Adrenal gland (tissue), 12 donors: ENCODE data around the gene SLC25A45. TPM values are rescaled to one million over a fixed set of nuclear protein-coding genes. Genes with fewer than 3 reads are reported as not detected.

ENCODE experiments used
- DNase-seq, 7 donors: peaks; one replicate each; pipeline ENCODE4 v3.0.0-alpha.2; 2019 to 2020
- H3K27ac ChIP-seq, 5 donors: fragments of 200-600 bp; sonication (generic) in 4 of 5; 1 replicate in 3 of 5; 2 replicates in 2 of 5; pipeline versions ENCODE4 v1.5.1 to v1.8.0; 2016 to 2020; ENCODE audit warnings: mild to moderate bottlenecking in 1 of 5
- H3K27me3 ChIP-seq: fragments of 200-600 bp; 2 replicates; pipeline ENCODE4 v1.8.0; 2021
- H3K36me3 ChIP-seq, 2 donors: fragments of 200-600 bp; replicated peaks in 1 of 2; 1 replicate in 1 of 2; 2 replicates in 1 of 2; pipeline versions ENCODE4 v1.5.1 to v1.8.0; 2018 to 2022
- H3K4me1 ChIP-seq, 2 donors: fragments of 200-600 bp; replicated peaks in 1 of 2; 1 replicate in 1 of 2; 2 replicates in 1 of 2; pipeline versions ENCODE4 v1.5.1 to v1.8.0; 2018 to 2021
- H3K4me3 ChIP-seq, 4 donors: fragments of 200-600 bp; sonication (generic) in 3 of 4; one replicate each; pipeline ENCODE4 v1.5.1; 2016 to 2018
- H3K9me3 ChIP-seq, 3 donors: fragments of 200-600 bp; sonication (generic) in 1 of 3; replicated peaks in 1 of 3; 1 replicate in 2 of 3; 2 replicates in 1 of 3; pipeline versions ENCODE4 v1.5.1 to v1.8.0; 2016 to 2021
- POLR2A ChIP-seq, 2 donors: fragments of 450-650 bp; IDR thresholded peaks; one replicate each; pipeline ENCODE4 v1.6.1; 2017; ENCODE audit warnings: antibody characterized with exemption in 2 of 2, mild to moderate bottlenecking in 2 of 2, moderate library complexity in 1 of 2
- WGBS, 4 donors: extraction: QIAGEN DNeasy Blood & Tissue Kit in 2 of 4; methylation state at CpG; one replicate each; pipeline versions ENCODE4 v1.1.5 to v1.1.7; 2013 to 2017; 5-methylcytosine and 5-hydroxymethylcytosine counted together
- intact Hi-C, 2 donors: fragments of 100-400 bp; cut with DNase I; formaldehyde crosslinking; loops; one replicate each; pipeline versions ENCODE4 v1.14.1 to v1.15.0; 2022 to 2023
- polyA plus RNA-seq, 3 donors: library from polyadenylated mRNA; stranded (reverse); fragments of 200-250 nt in 2 of 3; fragments of 350-450 nt in 1 of 3; fragmentation: Illumina TruSeq in 1 of 3; extraction: RNeasy Lipid Tissue Mini Kit (QIAGEN cat#74804) in 1 of 3; gene quantifications; one replicate each; pipeline ENCODE4 v1.2.3, GENCODE V29; 2013 to 2014
- total RNA-seq, 9 donors: library from RNA; depleted of rRNA in 4 of 9; stranded (reverse); fragments of >200 nt in 4 of 9; fragments of 120-200 nt in 1 of 9; fragmentation: NEBNext Ultra II Directional in 1 of 9; extraction: Animal tissue kit (Norgen Biotek cat#: 25700) in 1 of 9; gene quantifications; one replicate each; pipeline versions ENCODE4 v1.1.0 to v1.2.4, GENCODE V29; 2013 to 2023
- TF ChIP-seq, protein P1 (sequence below), 6 experiments: fragments of 450-650 bp in 4 of 6; fragments of 200-600 bp in 2 of 6; sonication (generic) in 1 of 6; IDR thresholded peaks; 1 replicate in 5 of 6; 2 replicates in 1 of 6; pipeline versions ENCODE4 v1.5.1 to v1.8.0; 2016 to 2021; ENCODE audit warnings: antibody characterized with exemption in 6 of 6, mild to moderate bottlenecking in 2 of 6, moderate library complexity in 1 of 6
- donor health status: healthy with polysubstance abuse.
- donor health status: Bipolar disorder and iron deficiency.
- donor health status: DM: yes; HTN: yes; CAD: no.
- donor health status: DM: no; HTN: no; CAD: no.
- donor health status: DM: no; HTN: no; CAD: no.
- donor health status: DM: yes; HTN: yes; CAD: no.

SLC25A45 gene
- total and polyA plus RNA-seq, 12 donors: 1.1 to 21.0 (median 6.7) TPM

- TF ChIP-seq POLR2A (IDR thresholded peaks at IDR 0.05): no peak
- TF ChIP-seq, protein P1, sequence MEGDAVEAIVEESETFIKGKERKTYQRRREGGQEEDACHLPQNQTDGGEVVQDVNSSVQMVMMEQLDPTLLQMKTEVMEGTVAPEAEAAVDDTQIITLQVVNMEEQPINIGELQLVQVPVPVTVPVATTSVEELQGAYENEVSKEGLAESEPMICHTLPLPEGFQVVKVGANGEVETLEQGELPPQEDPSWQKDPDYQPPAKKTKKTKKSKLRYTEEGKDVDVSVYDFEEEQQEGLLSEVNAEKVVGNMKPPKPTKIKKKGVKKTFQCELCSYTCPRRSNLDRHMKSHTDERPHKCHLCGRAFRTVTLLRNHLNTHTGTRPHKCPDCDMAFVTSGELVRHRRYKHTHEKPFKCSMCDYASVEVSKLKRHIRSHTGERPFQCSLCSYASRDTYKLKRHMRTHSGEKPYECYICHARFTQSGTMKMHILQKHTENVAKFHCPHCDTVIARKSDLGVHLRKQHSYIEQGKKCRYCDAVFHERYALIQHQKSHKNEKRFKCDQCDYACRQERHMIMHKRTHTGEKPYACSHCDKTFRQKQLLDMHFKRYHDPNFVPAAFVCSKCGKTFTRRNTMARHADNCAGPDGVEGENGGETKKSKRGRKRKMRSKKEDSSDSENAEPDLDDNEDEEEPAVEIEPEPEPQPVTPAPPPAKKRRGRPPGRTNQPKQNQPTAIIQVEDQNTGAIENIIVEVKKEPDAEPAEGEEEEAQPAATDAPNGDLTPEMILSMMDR (IDR thresholded peaks at IDR 0.05): no peak
- intact Hi-C loops: no loop called here
- H3K4me3 ChIP-seq: no peak overlapping the region
- no peaks in the 10 kb centered on the region for H3K27me3 ChIP-seq
- H3K9me3 ChIP-seq: no peaks in the 10 kb centered on the region
- peaks cover 0 to 78% of the 10 kb centered on the region in 2 donors for H3K36me3 ChIP-seq
- WGBS, 4 donors: 93 to 96% (median 94%) methylated on average over 19 to 38 of the region's 38 CpGs
- DNase-seq: no peak
- H3K27ac ChIP-seq: no peak overlapping the region
- H3K4me1 ChIP-seq: peaks cover 0 to 2% of the 10 kb centered on the region in 2 donors
Observed at GRCh38 chr11:65396769-65397745, 14.6 kb upstream of the SLC25A45 start.

DNA sequence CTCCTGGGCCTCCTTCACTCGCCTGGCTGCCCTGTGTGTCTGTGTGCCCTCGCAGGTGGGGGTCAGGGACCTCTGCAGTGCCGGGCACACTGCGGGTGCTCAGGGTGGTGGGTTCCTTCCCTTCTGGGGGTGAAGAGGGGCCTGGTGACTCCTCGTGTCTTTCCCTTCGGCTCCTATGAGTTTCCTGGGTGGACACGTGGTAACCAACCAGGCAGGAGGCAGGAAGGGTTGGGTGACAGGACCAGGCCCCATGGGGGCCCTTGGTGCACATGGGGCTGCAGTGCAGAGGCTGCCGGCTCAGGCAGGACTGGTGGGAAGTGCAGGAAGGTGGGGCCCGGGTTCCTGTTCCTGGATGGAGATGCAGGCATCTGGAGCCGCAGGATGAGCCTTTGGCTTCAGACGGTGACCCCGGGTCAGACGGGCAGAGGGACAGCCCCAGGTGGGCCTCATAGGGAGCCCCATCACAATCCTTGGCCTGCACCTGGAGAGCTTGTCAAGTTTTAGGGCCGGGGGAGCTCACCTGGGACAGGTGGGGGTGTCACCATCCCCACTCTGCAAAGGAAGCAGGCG is 13.6 kb upstream of the SLC25A45 start:
- WGBS, 4 donors: 86 to 95% (median 90%) methylated on average over 7 to 15 of the region's 15 CpGs
- intact Hi-C loops: no loop called here
- H3K36me3 ChIP-seq: peaks cover 0 to 78% of the 10 kb centered on the region in 2 donors
- TF ChIP-seq, protein P1 (IDR thresholded peaks at IDR 0.05): no peak
- TF ChIP-seq POLR2A (IDR thresholded peaks at IDR 0.05): no peak
- no peak overlapping the region for H3K4me3 ChIP-seq
- H3K9me3 ChIP-seq: no peaks in the 10 kb centered on the region
- peaks cover 5 to 12% of the 10 kb centered on the region in 2 donors for H3K4me1 ChIP-seq
- H3K27ac ChIP-seq: no peak overlapping the region
- no peaks in the 10 kb centered on the region for H3K27me3 ChIP-seq
- no peak for DNase-seq

DNA sequence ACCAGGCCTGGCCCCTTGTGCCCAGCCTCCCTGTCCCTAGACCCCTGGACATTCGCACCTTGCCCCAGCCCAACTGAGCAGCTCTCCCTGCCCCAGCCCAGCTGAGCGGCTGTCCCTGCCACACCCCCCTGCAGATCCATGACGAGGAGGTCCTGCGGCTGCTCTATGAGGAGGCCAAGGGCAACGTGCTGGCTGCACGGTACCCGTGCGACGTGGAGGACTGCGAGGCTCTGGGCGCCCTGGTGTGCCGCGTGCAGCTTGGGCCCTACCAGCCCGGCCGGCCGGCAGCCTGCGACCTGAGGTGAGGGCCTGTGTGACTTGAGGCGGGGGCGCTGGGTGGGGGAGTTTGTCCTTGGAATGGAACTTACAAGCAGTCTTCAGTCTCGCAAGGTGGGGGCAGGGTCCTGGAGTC is 11.7 kb upstream of the SLC25A45 start:
- intact Hi-C loops: no loop called here
- peak in 1 of 7 donors; percentile 17 for DNase-seq
- 86 to 97% (median 93%) methylated on average over 5 to 20 of the region's 20 CpGs for WGBS, 4 donors

More for the DNA sequence above, 11.7 kb upstream of the SLC25A45 start:
- Histone ChIP-seq H3K27me3 (no peaks in the 10 kb centered on the region), H3K36me3 (peaks cover 0 to 59% of the 10 kb centered on the region in 2 donors), H3K9me3 (no peaks in the 10 kb centered on the region), H3K4me3 (no peak overlapping the region), H3K27ac (no peak overlapping the region), H3K4me1 (peaks cover 22 to 31% of the 10 kb centered on the region in 2 donors)
- TF ChIP-seq, protein P1 (IDR thresholded peaks at IDR 0.05): no peak
- TF ChIP-seq POLR2A (IDR thresholded peaks at IDR 0.05): no peak
